ENCODE results near the gene POT1. TPM values are rescaled to one million over a fixed set of nuclear protein-coding genes. Genes with fewer than 3 reads are reported as not detected.

POT1 gene
- total RNA-seq, 1 experiment from 2014 or later: 20.9 TPM

- ChIA-PET POLR2A (no interaction called here), CTCF (no interaction called here)
- intact Hi-C loops (cut with micrococcal nuclease; ENCODE audit: unreplicated experiment): no loop called here
- ATAC-seq: no peak
- H3K27me3 ChIP-seq (ENCODE audit: control insufficient read depth, insufficient read depth, low read length): no peaks in the 10 kb centered on the region
- in situ Hi-C loops (cut with HindIII; ENCODE audit: low pct_unique_long_range_greater_than_20kb, low sequenced_read_pairs): no loop called here
- BruUV-seq (replicated peaks): no TSS peak
- H3K4me3 ChIP-seq (ENCODE audit: low read depth in 2 of 2, low read length in 2 of 2): no peak overlapping the region
- TF ChIP-seq REST (IDR thresholded peaks at IDR 0.05; ENCODE audit: insufficient read depth in 1 of 2, low read depth in 2 of 2, low read length in 1 of 2) (no peak), POLR2AphosphoS5 (IDR thresholded peaks at IDR 0.05; ENCODE audit: low read depth, low read length) (no peak), SIN3A (IDR thresholded peaks at IDR 0.05; ENCODE audit: borderline replicate concordance, insufficient read depth, low read depth, low read length) (no peak), CTCF (IDR thresholded peaks at IDR 0.05) (no peak), TCF7L2 (IDR thresholded peaks at IDR 0.05; ENCODE audit: low read depth, low read length) (no peak)
- no peaks in the 10 kb centered on the region; the same call in 1 of the 2 replicates for H3K36me3 ChIP-seq (ENCODE audit: control insufficient read depth, insufficient read depth, low read length)
- no peak for DNase-seq (ENCODE audit: low read depth, low spot score)
- peaks cover 8% of the 10 kb centered on the region for H3K4me1 ChIP-seq (ENCODE audit: control insufficient read depth, insufficient read depth, low read length)
- no peak overlapping the region for H3K27ac ChIP-seq (ENCODE audit: low read length)
- no peaks in the 10 kb centered on the region for H3K9me3 ChIP-seq (ENCODE audit: control insufficient read depth, insufficient read depth, low read depth, low read length)
These were observed 4.7 kb downstream of the POT1 start for GRCh38 chr7:124924906-124925305.

GRCh38 chr7:124922200-124922599, 7.4 kb downstream of the POT1 start:
- ChIA-PET CTCF (no interaction called here), POLR2A (no interaction called here)
- H3K4me3 ChIP-seq (ENCODE audit: low read depth in 2 of 2, low read length in 2 of 2): no peak overlapping the region
- ATAC-seq: no peak
- H3K27ac ChIP-seq (ENCODE audit: low read length): no peak overlapping the region
- H3K4me1 ChIP-seq (ENCODE audit: control insufficient read depth, insufficient read depth, low read length): no peaks in the 10 kb centered on the region
- intact Hi-C loops (cut with micrococcal nuclease; ENCODE audit: unreplicated experiment): no loop called here
- no peaks in the 10 kb centered on the region for H3K36me3 ChIP-seq (ENCODE audit: control insufficient read depth, insufficient read depth, low read length)
- in situ Hi-C loops (cut with HindIII; ENCODE audit: low pct_unique_long_range_greater_than_20kb, low sequenced_read_pairs): no loop called here
- BruUV-seq (replicated peaks): no TSS peak
- H3K27me3 ChIP-seq (ENCODE audit: control insufficient read depth, insufficient read depth, low read length): no peaks in the 10 kb centered on the region
- no peak for DNase-seq (ENCODE audit: low read depth, low spot score)
- no peak for TF ChIP-seq TCF7L2 (IDR thresholded peaks at IDR 0.05; ENCODE audit: low read depth, low read length)
- TF ChIP-seq REST (IDR thresholded peaks at IDR 0.05; ENCODE audit: insufficient read depth in 1 of 2, low read depth in 2 of 2, low read length in 1 of 2): no peak
- TF ChIP-seq POLR2AphosphoS5 (IDR thresholded peaks at IDR 0.05; ENCODE audit: low read depth, low read length): no peak
- no peak for TF ChIP-seq SIN3A (IDR thresholded peaks at IDR 0.05; ENCODE audit: borderline replicate concordance, insufficient read depth, low read depth, low read length)
- TF ChIP-seq CTCF (IDR thresholded peaks at IDR 0.05): no peak
- H3K9me3 ChIP-seq (ENCODE audit: control insufficient read depth, insufficient read depth, low read depth, low read length): no peaks in the 10 kb centered on the region

Data from Panc1 (cell line).